Spinal cord (tissue), 10 donors: ENCODE results near the gene STRIP2. TPM values are rescaled to one million over a fixed set of nuclear protein-coding genes. Genes with fewer than 3 reads are reported as not detected.
"Not testable (repeated sequence)": the region's sequence is repeated elsewhere in the genome, so short reads cannot be mapped to it uniquely, and the experiment has no call there.

Experiments
- DNase-seq, 6 donors: peaks; one replicate each; pipeline versions ENCODE4 v3.0.0 to v3.0.0-alpha.2; 2013 to 2015; ENCODE audit warnings: low spot score in 6 of 6, low read depth in 4 of 6
- H3K27ac ChIP-seq: one replicate; pipeline ENCODE4 v1.5.1; 2013; ENCODE audit warnings: low read depth, low read length, control low read depth
- H3K27me3 ChIP-seq: one replicate; pipeline ENCODE4 v1.6.1; 2013; ENCODE audit warnings: low read length; ENCODE audit not compliant: control insufficient read depth, insufficient read depth
- H3K36me3 ChIP-seq: one replicate; pipeline ENCODE4 v1.6.1; 2013; ENCODE audit warnings: low read length; ENCODE audit not compliant: control insufficient read depth, insufficient read depth
- H3K4me1 ChIP-seq: one replicate; pipeline ENCODE4 v1.6.1; 2013; ENCODE audit warnings: low read length; ENCODE audit not compliant: control insufficient read depth, insufficient read depth
- H3K4me3 ChIP-seq: one replicate; pipeline ENCODE4 v1.5.1; 2013; ENCODE audit warnings: low read depth, low read length, control low read depth
- H3K9me3 ChIP-seq: one replicate; pipeline ENCODE4 v1.6.1; 2013; ENCODE audit warnings: low read length; ENCODE audit not compliant: control insufficient read depth, insufficient read depth
- WGBS: methylation state at CpG from one replicate; pipeline ENCODE4 v1.1.5; 2013; ENCODE audit warnings: missing lambda C conversion rate; ENCODE audit not compliant: insufficient coverage; 5-methylcytosine and 5-hydroxymethylcytosine counted together
- polyA plus RNA-seq, 2 donors: library from polyadenylated mRNA; unstranded; fragments of 120-200 nt; gene quantifications; one replicate each; pipeline ENCODE4 v1.2.1, GENCODE V29; 2013; ENCODE audit not compliant: insufficient read length in 2 of 2
- total RNA-seq, 2 donors: library from RNA; depleted of rRNA in 1 of 2; stranded (reverse); fragments of 120-200 nt in 1 of 2; fragments of >200 nt in 1 of 2; gene quantifications; one replicate each; pipeline versions ENCODE4 v1.2.3 to v1.2.4, GENCODE V29; 2013 to 2014
- donor health status: healthy.

Gene STRIP2
- total and polyA plus RNA-seq, 4 donors = 16.0 to 24.2 (median 18.1) TPM

DNA sequence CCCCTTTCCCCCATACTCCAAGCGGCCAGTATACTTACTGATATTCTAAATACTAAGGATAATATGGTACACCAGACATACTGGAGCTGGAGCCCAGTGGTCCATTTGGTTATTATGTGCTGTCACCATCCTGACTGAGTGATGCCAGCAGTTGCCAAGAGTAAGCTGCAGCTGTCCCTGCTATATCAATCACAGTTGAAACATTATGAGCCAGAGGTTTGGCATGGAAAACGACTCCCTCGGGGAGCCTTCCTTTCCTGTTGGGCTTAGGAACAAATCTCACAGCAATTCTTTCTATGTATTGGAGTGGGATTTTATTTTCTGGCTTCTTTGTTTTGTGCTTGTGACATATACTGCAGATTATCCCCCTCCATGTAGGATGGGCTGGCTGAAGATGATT lies 32.6 kb downstream of the STRIP2 start:
- H3K4me3 ChIP-seq = no peak overlapping the region
- H3K9me3 ChIP-seq = no peaks in the 10 kb centered on the region
- H3K36me3 ChIP-seq = peaks cover 15% of the 10 kb centered on the region
- no CpG with 5 or more reads among the region's 3 CpGs for WGBS
- H3K27ac ChIP-seq = no peak overlapping the region
- no peaks in the 10 kb centered on the region for H3K27me3 ChIP-seq
- H3K4me1 ChIP-seq = no peaks in the 10 kb centered on the region
- no peak for DNase-seq

DNA sequence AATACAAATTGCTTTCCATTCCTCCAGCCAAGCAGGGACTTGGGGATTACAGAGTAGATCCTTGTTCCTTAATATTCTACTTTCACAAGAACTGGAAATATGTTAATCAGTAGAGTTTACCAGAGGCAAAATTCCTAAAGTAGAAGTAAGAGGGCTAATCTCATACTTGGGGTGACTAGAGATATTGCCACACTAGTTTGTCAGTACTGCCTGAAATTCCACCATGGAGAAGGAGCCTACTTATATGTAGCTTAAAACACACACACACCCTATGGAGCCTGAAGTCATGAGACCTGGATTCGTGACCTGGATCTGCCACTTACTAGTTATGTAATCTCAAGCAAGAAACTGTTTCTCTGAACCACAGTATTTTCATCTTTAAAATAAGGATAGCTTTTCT lies 33.9 kb downstream of the STRIP2 start:
- H3K4me3 ChIP-seq = no peak overlapping the region
- DNase-seq = no peak
- no CpG with 5 or more reads among the region's 1 CpG for WGBS

DNA sequence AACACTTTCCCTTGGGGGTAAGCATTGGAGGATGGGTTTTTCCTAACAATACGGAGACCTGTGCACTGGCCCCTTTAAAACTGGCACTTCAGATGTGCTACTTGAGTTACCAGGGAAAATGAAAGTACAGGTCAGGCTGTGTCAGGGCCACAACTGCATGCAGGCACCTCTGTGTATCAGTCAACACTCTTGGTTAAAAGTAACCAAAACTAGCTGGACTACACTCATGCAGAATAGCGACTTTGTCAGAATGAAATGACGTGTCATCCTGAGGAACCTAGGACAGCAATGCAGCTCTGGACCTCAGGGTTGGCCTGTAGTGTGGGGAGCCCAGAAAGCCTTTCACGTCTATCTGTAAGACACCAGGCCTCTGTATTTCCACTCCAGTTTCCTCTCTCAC lies 34.3 kb downstream of the STRIP2 start:
- H3K9me3 ChIP-seq = no peaks in the 10 kb centered on the region
- no peak overlapping the region for H3K27ac ChIP-seq
- WGBS = 100% methylated on average over 3 of the region's 4 CpGs
- no peak for DNase-seq
- H3K4me3 ChIP-seq = no peak overlapping the region
- H3K4me1 ChIP-seq = no peaks in the 10 kb centered on the region
- no peaks in the 10 kb centered on the region for H3K27me3 ChIP-seq
- H3K36me3 ChIP-seq = peaks cover 9% of the 10 kb centered on the region

More for the DNA sequence above, 33.9 kb downstream of the STRIP2 start:
- Histone ChIP-seq H3K4me1 (no peaks in the 10 kb centered on the region), H3K27ac (no peak overlapping the region), H3K27me3 (no peaks in the 10 kb centered on the region), H3K36me3 (peaks cover 13% of the 10 kb centered on the region), H3K9me3 (no peaks in the 10 kb centered on the region)

DNA sequence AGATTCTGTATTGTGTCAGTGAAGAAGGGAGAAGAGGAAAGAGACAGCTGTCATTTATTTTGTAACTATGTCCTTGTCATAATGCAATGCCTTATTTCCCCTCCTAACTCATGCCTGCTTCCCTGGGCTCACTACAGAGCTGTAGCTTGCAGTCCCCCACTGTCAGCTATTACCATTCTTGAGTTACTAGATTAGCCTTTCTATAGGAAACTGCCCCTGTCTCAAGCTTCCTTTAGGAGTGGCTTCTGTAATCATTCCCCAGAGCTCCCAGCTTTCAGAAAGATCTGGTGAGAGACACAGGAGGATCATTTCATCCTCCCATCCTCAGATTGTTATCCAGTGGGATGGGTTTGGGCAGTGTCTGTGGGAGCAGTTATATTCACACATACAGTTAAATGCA lies 35.7 kb downstream of the STRIP2 start:
- H3K36me3 ChIP-seq = peaks cover 2% of the 10 kb centered on the region
- no peaks in the 10 kb centered on the region for H3K27me3 ChIP-seq
- H3K9me3 ChIP-seq = no peaks in the 10 kb centered on the region
- DNase-seq = no peak
- no peaks in the 10 kb centered on the region for H3K4me1 ChIP-seq
- no peak overlapping the region for H3K27ac ChIP-seq
- H3K4me3 ChIP-seq = no peak overlapping the region

DNA sequence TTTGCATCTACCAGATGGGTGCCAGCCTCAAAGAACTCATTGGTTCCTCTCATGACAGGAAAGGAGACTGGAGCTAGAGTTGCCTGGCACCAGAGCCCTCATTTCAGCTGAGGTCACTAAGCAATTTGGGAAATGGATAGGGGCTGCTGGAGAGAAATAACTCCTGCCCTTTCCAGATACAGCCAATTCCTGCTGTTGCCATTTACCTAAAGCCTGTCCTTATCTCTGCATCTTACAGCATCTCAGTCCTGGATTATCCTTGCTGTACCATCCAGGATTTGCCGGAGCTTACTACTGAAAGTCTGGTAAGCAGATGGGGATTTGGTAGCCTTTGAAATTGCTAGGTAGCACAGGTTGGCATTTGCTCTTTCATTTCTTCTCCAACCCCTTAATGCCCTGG lies 36.2 kb downstream of the STRIP2 start:
- WGBS = no CpG with 5 or more reads among the region's 1 CpG
- Histone ChIP-seq H3K4me3 (no peak overlapping the region), H3K27ac (no peak overlapping the region), H3K36me3 (no peaks in the 10 kb centered on the region), H3K27me3 (no peaks in the 10 kb centered on the region), H3K9me3 (no peaks in the 10 kb centered on the region), H3K4me1 (no peaks in the 10 kb centered on the region)
- no peak for DNase-seq

DNA sequence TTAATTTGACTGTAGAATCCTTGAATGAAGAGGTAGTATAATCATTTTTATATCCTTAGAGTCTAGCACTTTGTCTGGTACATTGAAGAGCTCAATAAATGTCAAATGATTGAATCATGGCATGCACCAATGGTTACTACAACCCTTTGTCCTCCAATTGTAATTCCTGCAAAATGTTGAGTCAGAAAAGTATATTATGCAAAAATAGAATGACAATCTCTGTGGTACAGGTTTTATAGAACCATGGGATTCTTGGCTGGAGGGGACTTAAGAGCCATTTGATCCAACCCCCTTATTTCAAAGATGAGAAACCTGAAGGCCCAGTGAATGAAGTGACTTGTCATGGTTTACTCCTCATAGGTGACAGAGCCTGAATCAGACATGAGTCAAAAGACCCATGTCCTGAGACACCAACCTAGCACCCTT lies 37.2 kb downstream of the STRIP2 start:
- Histone ChIP-seq H3K4me3 (no peak overlapping the region), H3K36me3 (peaks cover 4% of the 10 kb centered on the region), H3K27ac (no peak overlapping the region), H3K27me3 (no peaks in the 10 kb centered on the region), H3K4me1 (no peaks in the 10 kb centered on the region), H3K9me3 (no peaks in the 10 kb centered on the region)
- DNase-seq = no peak

DNA sequence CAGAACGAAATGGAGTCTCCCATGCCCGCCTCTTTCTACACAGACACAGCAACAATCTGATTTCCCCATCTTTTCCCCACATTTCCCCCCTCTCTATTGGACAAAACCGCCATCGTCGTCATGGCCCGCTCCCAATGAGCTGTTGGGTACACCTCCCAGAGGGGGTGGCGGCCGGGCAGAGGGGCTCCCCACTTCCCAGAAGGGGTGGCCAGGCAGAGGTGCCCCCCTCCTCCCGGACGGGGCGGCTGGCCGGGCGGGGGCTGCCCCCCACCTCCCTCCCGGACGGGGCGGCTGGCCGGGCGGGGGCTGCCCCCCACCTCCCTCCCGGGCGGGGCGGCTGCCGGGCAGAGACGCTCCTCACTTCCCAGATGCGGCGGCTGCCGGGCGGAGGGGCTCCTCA lies 41.7 kb downstream of the STRIP2 start:
- not testable (repeated sequence) for H3K27ac ChIP-seq, H3K27me3 ChIP-seq, DNase-seq, H3K4me1 ChIP-seq, H3K4me3 ChIP-seq, H3K36me3 ChIP-seq, H3K9me3 ChIP-seq
- 100% methylated on average over 11 of the region's 27 CpGs for WGBS

DNA sequence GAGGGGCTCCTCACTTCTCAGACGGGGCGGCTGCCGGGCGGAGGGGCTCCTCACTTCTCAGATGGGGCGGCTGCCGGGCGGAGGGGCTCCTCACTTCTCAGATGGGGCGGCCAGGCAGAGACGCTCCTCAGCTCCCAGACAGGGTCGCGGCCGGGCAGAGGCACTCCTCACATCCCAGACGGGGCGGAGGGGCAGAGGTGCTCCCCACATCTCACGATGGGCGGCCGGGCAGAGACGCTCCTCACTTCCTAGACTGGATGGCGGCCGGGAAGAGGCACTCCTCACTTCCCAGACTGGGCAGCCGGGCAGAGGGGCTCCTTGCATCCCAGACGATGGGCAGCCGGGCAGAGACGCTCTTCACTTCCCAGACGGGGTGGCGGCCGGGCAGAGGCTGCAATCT lies 42.2 kb downstream of the STRIP2 start:
- not testable (repeated sequence) for H3K4me3 ChIP-seq, H3K27me3 ChIP-seq, DNase-seq, H3K27ac ChIP-seq, H3K9me3 ChIP-seq, H3K4me1 ChIP-seq
- peaks cover 10% of the 10 kb centered on the region for H3K36me3 ChIP-seq
- WGBS = 99% methylated on average over 16 of the region's 27 CpGs

DNA sequence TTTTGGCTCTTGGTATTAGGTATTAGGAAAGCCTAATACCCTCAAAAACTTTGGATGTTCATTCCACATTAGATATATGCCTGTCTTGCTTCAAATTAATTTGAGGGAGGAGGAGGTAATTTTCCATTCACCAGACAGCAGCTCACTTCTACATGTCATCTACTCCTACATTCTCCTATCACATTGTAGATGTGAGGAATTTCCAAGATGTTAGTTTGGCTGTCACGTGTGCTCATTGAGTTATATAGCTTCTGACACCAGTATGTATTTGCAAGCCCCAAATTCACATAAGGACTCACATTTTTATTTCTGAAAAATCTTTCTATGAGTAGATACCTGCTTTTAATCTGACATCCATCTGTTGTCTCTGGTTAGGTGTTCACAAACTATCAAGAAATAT lies 45.6 kb downstream of the STRIP2 start:
- H3K9me3 ChIP-seq = no peaks in the 10 kb centered on the region

DNA sequence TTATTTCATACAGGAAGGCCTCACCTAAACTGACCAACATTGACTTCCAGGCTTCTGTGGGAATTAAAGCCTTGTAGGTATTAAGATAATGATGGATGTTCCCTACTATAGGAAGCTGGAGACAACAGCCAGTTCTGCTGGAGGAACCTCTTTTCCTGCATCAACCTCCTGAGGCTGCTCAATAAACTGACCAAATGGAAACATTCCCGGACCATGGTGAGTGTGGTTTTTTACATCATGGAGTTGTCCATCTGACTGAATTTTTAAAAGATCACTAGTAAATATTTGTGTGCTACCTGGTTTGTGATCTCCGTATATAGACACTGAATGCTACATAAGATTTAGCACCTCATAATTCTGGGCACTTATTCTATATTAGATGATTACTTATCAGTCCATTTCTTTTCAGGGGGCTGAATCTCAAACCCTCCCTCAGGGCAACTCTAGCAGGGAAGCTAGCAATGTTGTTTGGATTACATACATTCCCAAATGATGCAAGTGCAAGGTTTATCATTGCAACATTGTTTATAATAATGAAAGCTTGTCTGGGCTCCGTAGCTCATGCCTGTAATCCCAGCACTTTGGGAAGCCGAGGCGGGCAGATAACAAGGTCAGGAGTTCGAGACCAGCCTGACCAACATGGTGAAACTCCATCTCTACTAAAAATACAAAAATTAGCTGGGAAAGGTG lies 46.6 kb downstream of the STRIP2 start:
- no peaks in the 10 kb centered on the region for H3K27me3 ChIP-seq
- no peak overlapping the region for H3K4me3 ChIP-seq
- 95% methylated on average over 4 of the region's 6 CpGs for WGBS
- H3K9me3 ChIP-seq = no peaks in the 10 kb centered on the region
- no peak for DNase-seq
- no peaks in the 10 kb centered on the region for H3K4me1 ChIP-seq
- no peak overlapping the region for H3K27ac ChIP-seq
- peaks cover 11% of the 10 kb centered on the region for H3K36me3 ChIP-seq

More for the DNA sequence above, 45.6 kb downstream of the STRIP2 start:
- H3K27me3 ChIP-seq = no peaks in the 10 kb centered on the region
- DNase-seq = no peak
- H3K27ac ChIP-seq = no peak overlapping the region
- peaks cover 12% of the 10 kb centered on the region for H3K36me3 ChIP-seq
- no peaks in the 10 kb centered on the region for H3K4me1 ChIP-seq
- WGBS = no CpG with 5 or more reads among the region's 1 CpG
- no peak overlapping the region for H3K4me3 ChIP-seq
